ENCODE measurements around the gene ILDR2. TPM values are rescaled to one million over a fixed set of nuclear protein-coding genes. Genes with fewer than 3 reads are reported as not detected.

Gene ILDR2
- total RNA-seq, 1 donor from 2014 or later = 11.3 TPM

- H3K4me1 Mint-ChIP-seq (ENCODE audit: low read depth) = no peaks in the 10 kb centered on the region
- intact Hi-C loops (cut with micrococcal nuclease) = no loop called here
Observed at GRCh38 chr1:166988974-166989515, 13.7 kb upstream of the ILDR2 start, which contains the start of gene MAEL. Gene MAEL (plus strand): TSS chr1:166989280. CDS start chr1:166989353, 73 bp downstream.

GRCh38 chr1:166981589-166981988 lies 6.2 kb upstream of the ILDR2 start:
- no peak for DNase-seq (ENCODE audit: low spot score)
- Mint-ChIP-seq H3K27me3 (ENCODE audit: insufficient read depth) (peaks cover 30% of the 10 kb centered on the region), H3K27ac (no peak overlapping the region), H3K4me1 (ENCODE audit: low read depth) (peaks cover 7% of the 10 kb centered on the region), H3K4me3 (no peak overlapping the region), H3K36me3 (ENCODE audit: low read depth) (no peaks in the 10 kb centered on the region), H3K9me3 (no peaks in the 10 kb centered on the region)
- intact Hi-C loops (cut with micrococcal nuclease) = no loop called here

More at GRCh38 chr1:166988974-166989515, 13.7 kb upstream of the ILDR2 start, which contains the start of gene MAEL:
- Mint-ChIP-seq H3K4me3 (no peak within 1 kb of the TSS), H3K27ac (no peak within 1 kb of the TSS), H3K9me3 (no peaks in the 10 kb centered on the region), H3K36me3 (ENCODE audit: low read depth) (no peaks in the 10 kb centered on the region), H3K27me3 (ENCODE audit: insufficient read depth) (peaks cover 55% of the 10 kb centered on the region)
- DNase-seq (ENCODE audit: low spot score) = no peak

- Mint-ChIP-seq H3K27ac (no peak overlapping the region), H3K4me3 (no peak overlapping the region), H3K27me3 (ENCODE audit: insufficient read depth) (peaks cover 32% of the 10 kb centered on the region), H3K36me3 (ENCODE audit: low read depth) (no peaks in the 10 kb centered on the region), H3K4me1 (ENCODE audit: low read depth) (peaks cover 15% of the 10 kb centered on the region), H3K9me3 (no peaks in the 10 kb centered on the region)
- no peak for DNase-seq (ENCODE audit: low spot score)
- intact Hi-C loops (cut with micrococcal nuclease) = no loop called here
Observed at GRCh38 chr1:166980818-166981217, 5.5 kb upstream of the ILDR2 start.

GRCh38 chr1:166980383-166980782 lies 5.0 kb upstream of the ILDR2 start:
- no peaks in the 10 kb centered on the region for H3K9me3 Mint-ChIP-seq
- H3K4me3 Mint-ChIP-seq = no peak overlapping the region
- H3K36me3 Mint-ChIP-seq (ENCODE audit: low read depth) = no peaks in the 10 kb centered on the region
- no peak for DNase-seq (ENCODE audit: low spot score)
- H3K27me3 Mint-ChIP-seq (ENCODE audit: insufficient read depth) = peaks cover 27% of the 10 kb centered on the region
- H3K27ac Mint-ChIP-seq = no peak overlapping the region
- peaks cover 16% of the 10 kb centered on the region for H3K4me1 Mint-ChIP-seq (ENCODE audit: low read depth)
- intact Hi-C loops (cut with micrococcal nuclease) = no loop called here

- peaks cover 29% of the 10 kb centered on the region for H3K4me1 Mint-ChIP-seq (ENCODE audit: low read depth)
- intact Hi-C loops (cut with micrococcal nuclease) = loop anchor here (5.0 kb wide), 1 partner anchor 243 kb away; the partner anchor contains the start of gene POU2F1
- no peaks in the 10 kb centered on the region for H3K9me3 Mint-ChIP-seq
- DNase-seq (ENCODE audit: low spot score) = no peak
- no peaks in the 10 kb centered on the region for H3K36me3 Mint-ChIP-seq (ENCODE audit: low read depth)
- no peak overlapping the region for H3K4me3 Mint-ChIP-seq
- H3K27ac Mint-ChIP-seq = no peak overlapping the region
- H3K27me3 Mint-ChIP-seq (ENCODE audit: insufficient read depth) = peaks cover 23% of the 10 kb centered on the region
Observed at GRCh38 chr1:166978821-166979220, 3.5 kb upstream of the ILDR2 start.

GRCh38 chr1:166977951-166978350 lies 2.6 kb upstream of the ILDR2 start:
- H3K4me3 Mint-ChIP-seq = no peak overlapping the region
- no peaks in the 10 kb centered on the region for H3K9me3 Mint-ChIP-seq
- DNase-seq (ENCODE audit: low spot score) = no peak
- H3K36me3 Mint-ChIP-seq (ENCODE audit: low read depth) = no peaks in the 10 kb centered on the region
- no peak overlapping the region for H3K27ac Mint-ChIP-seq
- peaks cover 23% of the 10 kb centered on the region for H3K27me3 Mint-ChIP-seq (ENCODE audit: insufficient read depth)
- peaks cover 37% of the 10 kb centered on the region for H3K4me1 Mint-ChIP-seq (ENCODE audit: low read depth)
- intact Hi-C loops (cut with micrococcal nuclease) = loop anchor here (5.0 kb wide), 1 partner anchor 244 kb away; the partner anchor contains the start of gene POU2F1

- H3K27ac Mint-ChIP-seq = peak overlapping the region; percentile 80
- peaks cover 64% of the 10 kb centered on the region for H3K4me1 Mint-ChIP-seq (ENCODE audit: low read depth)
- intact Hi-C loops (cut with micrococcal nuclease) = loop anchor here (1.0 to 5.0 kb wide), 6 partner anchors 22 to 248 kb away; partner anchors contain the start of genes POGK and POU2F1
- DNase-seq (ENCODE audit: low spot score) = no peak
- H3K9me3 Mint-ChIP-seq = no peaks in the 10 kb centered on the region
- H3K27me3 Mint-ChIP-seq (ENCODE audit: insufficient read depth) = peaks cover 28% of the 10 kb centered on the region
- no peaks in the 10 kb centered on the region for H3K36me3 Mint-ChIP-seq (ENCODE audit: low read depth)
- peak overlapping the region; percentile 94 for H3K4me3 Mint-ChIP-seq
Observed at GRCh38 chr1:166974647-166975345, 544 bp downstream of the ILDR2 start.

- H3K4me3 Mint-ChIP-seq = no peak overlapping the region
- no peak overlapping the region for H3K27ac Mint-ChIP-seq
- DNase-seq (ENCODE audit: low spot score) = no peak
- peaks cover 28% of the 10 kb centered on the region for H3K27me3 Mint-ChIP-seq (ENCODE audit: insufficient read depth)
- H3K9me3 Mint-ChIP-seq = no peaks in the 10 kb centered on the region
- peaks cover 1% of the 10 kb centered on the region for H3K36me3 Mint-ChIP-seq (ENCODE audit: low read depth)
- peaks cover 76% of the 10 kb centered on the region for H3K4me1 Mint-ChIP-seq (ENCODE audit: low read depth)
- intact Hi-C loops (cut with micrococcal nuclease) = loop anchor here (1.0 to 5.0 kb wide), 2 partner anchors 69 to 97 kb away; partner anchors contain the start of gene TADA1
Observed at GRCh38 chr1:166972826-166973225, 2.5 kb downstream of the ILDR2 start.

- H3K4me3 Mint-ChIP-seq = peak overlapping the region; percentile 1
- intact Hi-C loops (cut with micrococcal nuclease) = loop anchor here (5.0 kb wide), 1 partner anchor 70 kb away; no protein-coding TSS in a partner anchor
- H3K9me3 Mint-ChIP-seq = no peaks in the 10 kb centered on the region
- DNase-seq (ENCODE audit: low spot score) = no peak
- peaks cover 77% of the 10 kb centered on the region for H3K4me1 Mint-ChIP-seq (ENCODE audit: low read depth)
- peaks cover 3% of the 10 kb centered on the region for H3K36me3 Mint-ChIP-seq (ENCODE audit: low read depth)
- no peak overlapping the region for H3K27ac Mint-ChIP-seq
- peaks cover 29% of the 10 kb centered on the region for H3K27me3 Mint-ChIP-seq (ENCODE audit: insufficient read depth)
Observed at GRCh38 chr1:166972193-166972592, 3.1 kb downstream of the ILDR2 start.

- peaks cover 67% of the 10 kb centered on the region for H3K4me1 Mint-ChIP-seq (ENCODE audit: low read depth)
- H3K27me3 Mint-ChIP-seq (ENCODE audit: insufficient read depth) = peaks cover 21% of the 10 kb centered on the region
- H3K9me3 Mint-ChIP-seq = no peaks in the 10 kb centered on the region
- no peak for DNase-seq (ENCODE audit: low spot score)
- no peak overlapping the region for H3K4me3 Mint-ChIP-seq
- no peak overlapping the region for H3K27ac Mint-ChIP-seq
- intact Hi-C loops (cut with micrococcal nuclease) = loop anchor here (5.0 kb wide), 1 partner anchor 71 kb away; no protein-coding TSS in a partner anchor
- H3K36me3 Mint-ChIP-seq (ENCODE audit: low read depth) = peaks cover 3% of the 10 kb centered on the region
Observed at GRCh38 chr1:166971252-166971651, 4.1 kb downstream of the ILDR2 start.

GRCh38 chr1:166969074-166969677 lies 6.2 kb downstream of the ILDR2 start:
- no peak for DNase-seq (ENCODE audit: low spot score)
- Mint-ChIP-seq H3K9me3 (no peaks in the 10 kb centered on the region), H3K27me3 (ENCODE audit: insufficient read depth) (peaks cover 16% of the 10 kb centered on the region), H3K27ac (peak overlapping the region; percentile 9), H3K36me3 (ENCODE audit: low read depth) (peaks cover 3% of the 10 kb centered on the region), H3K4me3 (no peak overlapping the region), H3K4me1 (ENCODE audit: low read depth) (peaks cover 52% of the 10 kb centered on the region)
- intact Hi-C loops (cut with micrococcal nuclease) = no loop called here

GRCh38 chr1:166960858-166961474 lies 14.4 kb downstream of the ILDR2 start:
- Mint-ChIP-seq H3K4me1 (ENCODE audit: low read depth) (no peaks in the 10 kb centered on the region), H3K36me3 (ENCODE audit: low read depth) (peaks cover 11% of the 10 kb centered on the region), H3K27me3 (ENCODE audit: insufficient read depth) (peaks cover 6% of the 10 kb centered on the region), H3K9me3 (no peaks in the 10 kb centered on the region), H3K4me3 (no peak overlapping the region), H3K27ac (no peak overlapping the region)
- intact Hi-C loops (cut with micrococcal nuclease) = no loop called here
- no peak for DNase-seq (ENCODE audit: low spot score)

Measured in activated T-helper 1 cell treated with anti-CD3 and anti-CD28 coated beads, Interleukin-12 subunit alpha, Interleukin-12 subunit beta, Interleukin-2, Interleukin-4 antibody, amounts not matched to agents 30 ng/mL and 10 ng/mL and 1 ng/mL, durations not matched to agents 14 hours and 24 hours and 36 hours (primary cell).